Esophagus squamous epithelium (tissue), 4 donors: ENCODE measurements around the gene FBXL14.

ENCODE experiments used
- CTCF ChIP-seq, 6 experiments: fragments of 450-650 bp in 4 of 6; fragments of 200-600 bp in 2 of 6; sonication (generic) in 2 of 6; IDR thresholded peaks; one replicate each; pipeline ENCODE4 v1.5.1; 2016 to 2019; ENCODE audit warnings: antibody characterized with exemption in 6 of 6, mild to moderate bottlenecking in 4 of 6, moderate library complexity in 4 of 6
- POLR2A ChIP-seq, 4 donors: fragments of 450-650 bp; IDR thresholded peaks; one replicate each; pipeline ENCODE4 v1.6.1; 2017; ENCODE audit warnings: antibody characterized with exemption in 4 of 4, mild to moderate bottlenecking in 4 of 4, moderate library complexity in 3 of 4

GRCh38 chr12:1527789-1528188, 66.6 kb downstream of the FBXL14 start:
- TF ChIP-seq CTCF (IDR thresholded peaks at IDR 0.05) (no peak), POLR2A (IDR thresholded peaks at IDR 0.05) (no peak)
